Left lung (tissue), 10 donors: ENCODE measurements around the gene USP31. TPM values are rescaled to one million over a fixed set of nuclear protein-coding genes. Genes with fewer than 3 reads are reported as not detected.
"Not testable (repeated sequence)": the region's sequence is repeated elsewhere in the genome, so short reads cannot be mapped to it uniquely, and the experiment has no call there.

ENCODE experiments used
- ATAC-seq: fragments of 200-7000 bp; cut with Tn5 transposase; one replicate; pipeline ENCODE4 v1.9.1; 2020; ENCODE audit warnings: moderate library complexity
- DNase-seq, 4 donors: peaks; one replicate each; pipeline ENCODE4 v3.0.0-alpha.2; 2013 to 2020
- H3K27ac ChIP-seq, 2 donors: fragments of 200-600 bp; sonication (generic) in 1 of 2; one replicate each; pipeline versions ENCODE4 v1.5.0 to v1.8.0; 2020 to 2021
- H3K27me3 ChIP-seq, 2 donors: fragments of 200-600 bp; sonication (generic) in 1 of 2; one replicate each; pipeline versions ENCODE4 v1.5.0 to v1.8.0; 2020 to 2021
- H3K36me3 ChIP-seq, 2 donors: fragments of 200-600 bp; sonication (generic) in 1 of 2; one replicate each; pipeline versions ENCODE4 v1.5.0 to v1.8.0; 2020 to 2021
- H3K4me1 ChIP-seq, 2 donors: fragments of 200-600 bp; one replicate each; pipeline ENCODE4 v1.8.0; 2021
- H3K4me3 ChIP-seq, 2 donors: fragments of 200-600 bp; sonication (generic) in 1 of 2; one replicate each; pipeline versions ENCODE4 v1.5.0 to v1.8.0; 2020 to 2021; ENCODE audit warnings: mild to moderate bottlenecking in 1 of 2
- H3K9me3 ChIP-seq, 2 donors: fragments of 200-600 bp; sonication (generic) in 1 of 2; one replicate each; pipeline versions ENCODE4 v1.5.0 to v1.8.0; 2020 to 2021
- CTCF ChIP-seq, 2 donors: fragments of 200-600 bp; sonication (generic) in 1 of 2; IDR thresholded peaks; one replicate each; pipeline versions ENCODE4 v1.5.0 to v1.8.0; 2021; ENCODE audit warnings: antibody characterized with exemption in 2 of 2
- intact Hi-C, 2 donors: fragments of 100-400 bp; cut with DNase I; formaldehyde crosslinking; loops; one replicate each; pipeline versions ENCODE4 v1.11.2 to v1.14.2; 2022
- polyA plus RNA-seq, 6 donors: library from polyadenylated mRNA; unstranded; fragments of 120-200 nt; gene quantifications; one replicate each; pipeline ENCODE4 v1.2.1, GENCODE V29; 2013; ENCODE audit not compliant: insufficient read length in 6 of 6
- total RNA-seq, 2 donors: library from RNA; stranded (reverse); fragmentation: NEBNext Ultra II Directional; extraction: Animal tissue kit (Norgen Biotek cat#: 25700); gene quantifications; one replicate each; pipeline ENCODE4 v1.2.1, GENCODE V29; 2021
- donor health status: DM: no; HTN: yes; CAD: no.
- donor health status: DM: no; HTN: no; CAD: no.

Gene USP31
- total and polyA plus RNA-seq, 8 donors: 8.7 to 17.7 (median 9.8) TPM

- Histone ChIP-seq H3K36me3 (no peaks in the 10 kb centered on the region), H3K27ac (no peak overlapping the region), H3K27me3 (no peaks in the 10 kb centered on the region), H3K4me3 (peak overlapping the region; percentile 56 to 76), H3K9me3 (no peaks in the 10 kb centered on the region), H3K4me1 (peaks cover 13 to 41% of the 10 kb centered on the region in 2 donors)
- no peak for TF ChIP-seq CTCF (IDR thresholded peaks at IDR 0.05)
- ATAC-seq (no peak), DNase-seq (no peak)
- intact Hi-C loops: no loop called here
Observed at GRCh38 chr16:23147666-23148065, 1.6 kb downstream of the USP31 start.

GRCh38 chr16:23146877-23147601 is 2.2 kb downstream of the USP31 start:
- no peaks in the 10 kb centered on the region for H3K27me3 ChIP-seq
- no peak for ATAC-seq
- H3K4me3 ChIP-seq: peak overlapping the region in 1 of 2 donors; percentile 76
- H3K27ac ChIP-seq: no peak overlapping the region
- DNase-seq: no peak
- intact Hi-C loops: no loop called here
- no peak for TF ChIP-seq CTCF (IDR thresholded peaks at IDR 0.05)
- peaks cover 13 to 41% of the 10 kb centered on the region in 2 donors for H3K4me1 ChIP-seq
- H3K9me3 ChIP-seq: no peaks in the 10 kb centered on the region
- H3K36me3 ChIP-seq: no peaks in the 10 kb centered on the region

GRCh38 chr16:23145608-23146007 is 3.6 kb downstream of the USP31 start:
- Histone ChIP-seq H3K36me3 (no peaks in the 10 kb centered on the region), H3K9me3 (no peaks in the 10 kb centered on the region), H3K27ac (no peak overlapping the region), H3K4me3 (no peak overlapping the region), H3K4me1 (peaks cover 13 to 41% of the 10 kb centered on the region in 2 donors), H3K27me3 (no peaks in the 10 kb centered on the region)
- no peak for TF ChIP-seq CTCF (IDR thresholded peaks at IDR 0.05)
- DNase-seq: no peak
- no peak for ATAC-seq
- intact Hi-C loops: no loop called here

GRCh38 chr16:23145186-23145585 is 4.1 kb downstream of the USP31 start:
- Histone ChIP-seq H3K4me3 (no peak overlapping the region), H3K27me3 (no peaks in the 10 kb centered on the region), H3K9me3 (no peaks in the 10 kb centered on the region), H3K36me3 (no peaks in the 10 kb centered on the region), H3K4me1 (peaks cover 13 to 41% of the 10 kb centered on the region in 2 donors), H3K27ac (no peak overlapping the region)
- no peak for TF ChIP-seq CTCF (IDR thresholded peaks at IDR 0.05)
- DNase-seq: no peak
- intact Hi-C loops: no loop called here
- ATAC-seq: no peak

- DNase-seq, H3K4me3 ChIP-seq, H3K27me3 ChIP-seq, H3K27ac ChIP-seq, H3K36me3 ChIP-seq, ATAC-seq, intact Hi-C loops, H3K9me3 ChIP-seq: not testable (repeated sequence)
- H3K4me1 ChIP-seq: peaks cover 13 to 35% of the 10 kb centered on the region in 2 donors
Observed at GRCh38 chr16:23144393-23144792, 4.9 kb downstream of the USP31 start.

GRCh38 chr16:23143391-23143790 is 5.9 kb downstream of the USP31 start:
- Histone ChIP-seq H3K36me3 (no peaks in the 10 kb centered on the region), H3K9me3 (peaks cover 0 to 4% of the 10 kb centered on the region in 2 donors), H3K4me1 (peaks cover 13 to 33% of the 10 kb centered on the region in 2 donors), H3K4me3 (no peak overlapping the region), H3K27ac (no peak overlapping the region), H3K27me3 (no peaks in the 10 kb centered on the region)
- ATAC-seq (no peak), DNase-seq (no peak)
- intact Hi-C loops: no loop called here
- no peak for TF ChIP-seq CTCF (IDR thresholded peaks at IDR 0.05)
